SK-N-SH (cell line): ENCODE data around the gene TPP1. TPM values are rescaled to one million over a fixed set of nuclear protein-coding genes. Genes with fewer than 3 reads are reported as not detected.

Experiments
- CTCF ChIA-PET: fragments of 300-600, 350-600 bp; formaldehyde crosslinking; extraction: SDS; loops from one replicate; lab custom pipeline; 2021; lab: Yijun Ruan, JAX
- POLR2A ChIA-PET: fragments of 350-600 bp; sonication (Branson Sonifier 250); formaldehyde crosslinking; extraction: SDS; loops from one replicate; lab custom pipeline; 2020; ENCODE audit warnings: antibody characterized with exemption, inconsistent platforms; lab: Yijun Ruan, JAX
- DNase-seq: peaks from one replicate; pipeline ENCODE4 v3.0.0; 2012
- H2AFZ ChIP-seq: fragments of 200-600 bp; sonication (generic); 2 replicates; pipeline ENCODE4 v1.8.1; 2016; ENCODE audit warnings: antibody characterized with exemption, mild to moderate bottlenecking, low read depth
- H3F3A ChIP-seq: fragments of 200-600 bp; sonication (generic); replicated peaks from 2 replicates; pipeline ENCODE3; 2016; ENCODE audit warnings: antibody characterized with exemption, mild to moderate bottlenecking; ENCODE audit not compliant: insufficient read depth
- H3K27ac ChIP-seq, 2 experiments: fragments of 200-500 bp in 1 of 2; fragments of 200-600 bp in 1 of 2; sonication (Bioruptor generic) in 1 of 2; sonication (generic), shearing (Covaris generic) in 1 of 2; 2 replicates each; pipeline versions ENCODE4 v1.5.1 to v1.6.1; 2014 to 2016; ENCODE audit warnings: low read depth in 2 of 2, inconsistent platforms in 1 of 2, low read length in 1 of 2, mild to moderate bottlenecking in 1 of 2, mixed read lengths in 1 of 2
- H3K27me3 ChIP-seq: fragments of 200-600 bp; sonication (generic), shearing (Covaris generic); 2 replicates; pipeline ENCODE4 v1.6.1; 2016; ENCODE audit warnings: mixed run types; ENCODE audit not compliant: insufficient read depth
- H3K36me3 ChIP-seq, 2 experiments: fragments of 200-500 bp in 1 of 2; fragments of 200-600 bp in 1 of 2; sonication (Bioruptor generic) in 1 of 2; sonication (generic) in 1 of 2; replicated peaks in 1 of 2; 2 replicates each; pipeline versions ENCODE3 to v1.5.1; 2014 to 2016; ENCODE audit warnings: low read length in 1 of 2, mild to moderate bottlenecking in 1 of 2; ENCODE audit not compliant: insufficient read depth in 2 of 2, control insufficient read depth in 1 of 2
- H3K4me1 ChIP-seq, 2 experiments: fragments of 200-500 bp in 1 of 2; fragments of 200-600 bp in 1 of 2; sonication (Bioruptor generic) in 1 of 2; sonication (generic), shearing (Covaris generic) in 1 of 2; 2 replicates each; pipeline versions ENCODE4 v1.5.1 to v1.6.1; 2014 to 2016; ENCODE audit warnings: low read depth in 1 of 2, low read length in 1 of 2, mixed run types in 1 of 2; ENCODE audit not compliant: insufficient read depth in 2 of 2, control insufficient read depth in 1 of 2
- H3K4me2 ChIP-seq: fragments of 200-600 bp; sonication (generic), shearing (Covaris generic); 2 replicates; pipeline ENCODE4 v1.6.1; 2017; ENCODE audit warnings: mixed run types
- H3K4me3 ChIP-seq, 2 experiments: fragments of 200-500 bp in 1 of 2; fragments of 200-600 bp in 1 of 2; sonication (Bioruptor generic) in 1 of 2; sonication (generic), shearing (Covaris generic) in 1 of 2; 2 replicates each; pipeline versions ENCODE4 v1.5.1 to v1.8.1; 2014 to 2016; ENCODE audit warnings: low read depth in 2 of 2, inconsistent platforms in 1 of 2, low read length in 1 of 2, mild to moderate bottlenecking in 1 of 2, mixed read lengths in 1 of 2, moderate library complexity in 1 of 2
- H3K79me2 ChIP-seq: fragments of 200-600 bp; sonication (generic); 2 replicates; pipeline ENCODE4 v1.8.1; 2017; ENCODE audit warnings: mild to moderate bottlenecking; ENCODE audit not compliant: insufficient read depth
- H3K9ac ChIP-seq: fragments of 200-600 bp; sonication (generic); 2 replicates; pipeline ENCODE4 v1.6.1; 2017; ENCODE audit warnings: mixed run types
- H3K9me2 ChIP-seq: fragments of 200-600 bp; sonication (generic); 2 replicates; pipeline ENCODE4 v1.6.1; 2017; ENCODE audit warnings: mixed run types
- H3K9me3 ChIP-seq: fragments of 200-600 bp; sonication (generic); 2 replicates; pipeline ENCODE4 v1.6.1; 2017; ENCODE audit warnings: mixed run types, mild to moderate bottlenecking, moderate library complexity
- H4K20me1 ChIP-seq: fragments of 200-600 bp; sonication (generic); 2 replicates; pipeline ENCODE4 v1.6.1; 2017; ENCODE audit warnings: mild to moderate bottlenecking, mixed run types; ENCODE audit not compliant: insufficient read depth
- CTCF ChIP-seq: fragments of 200-600 bp; sonication (generic); IDR thresholded peaks from 2 replicates; pipeline ENCODE4 v1.6.1; 2017; ENCODE audit warnings: antibody characterized with exemption, mild to moderate bottlenecking, moderate library complexity
- EZH2phosphoT487 ChIP-seq: fragments of 200-600 bp; sonication (generic); IDR thresholded peaks from 2 replicates; pipeline ENCODE4 v1.6.1; 2017; ENCODE audit warnings: low read depth, mixed run types, mild to moderate bottlenecking, antibody characterized with exemption, moderate library complexity, borderline replicate concordance
- FOSL2 ChIP-seq: IDR thresholded peaks from 2 replicates; pipeline ENCODE4 v1.4.0; 2012; ENCODE audit warnings: low read depth, mild to moderate bottlenecking, moderate library complexity, borderline replicate concordance
- GABPA ChIP-seq: IDR thresholded peaks from 2 replicates; pipeline ENCODE4 v1.4.0; 2012; ENCODE audit warnings: low read depth, mild to moderate bottlenecking
- GATA2 ChIP-seq: sonication (generic); formaldehyde crosslinking; IDR thresholded peaks from 2 replicates; pipeline ENCODE4 v1.5.0; 2020; ENCODE audit warnings: mild to moderate bottlenecking, missing genetic modification reagents
- IRF3 ChIP-seq: fragments of 150-350 bp; IDR thresholded peaks from 2 replicates; pipeline ENCODE4 v1.6.1; 2016; ENCODE audit warnings: mild to moderate bottlenecking, low read depth, low read length
- MEF2A ChIP-seq: IDR thresholded peaks from 2 replicates; pipeline ENCODE4 v1.4.0; 2012; ENCODE audit warnings: low read depth, borderline replicate concordance
- NFIC ChIP-seq: IDR thresholded peaks from 2 replicates; pipeline ENCODE4 v1.4.0; 2012; ENCODE audit warnings: borderline replicate concordance
- POLR2AphosphoS5 ChIP-seq: IDR thresholded peaks from 2 replicates; pipeline ENCODE4 v1.6.1; 2012; ENCODE audit warnings: low read depth, low read length
- SIN3A ChIP-seq: IDR thresholded peaks from 2 replicates; pipeline ENCODE4 v1.6.1; 2012; ENCODE audit warnings: low read depth, mild to moderate bottlenecking, low read length, moderate library complexity, borderline replicate concordance
- SMC3 ChIP-seq: IDR thresholded peaks from 2 replicates; pipeline ENCODE4 v1.6.1; 2012; ENCODE audit warnings: low read depth, low read length, improper control_type of control experiment
- USF2 ChIP-seq: fragments of 150-350 bp; IDR thresholded peaks from 2 replicates; pipeline ENCODE4 v1.6.1; 2017; ENCODE audit warnings: antibody characterized with exemption, low read length, low read depth, borderline replicate concordance
- WGBS: methylation state at CpG from one replicate; pipeline ENCODE4 v1.1.6; 2017; ENCODE audit warnings: low lambda C conversion rate; 5-methylcytosine and 5-hydroxymethylcytosine counted together
- polyA plus RNA-seq, 3 experiments: library from polyadenylated mRNA; depleted of rRNA; stranded (reverse); fragments of >200 nt; gene quantifications; 2 replicates each; pipeline ENCODE4 v1.2.3, GENCODE V29; 2012
- TF ChIP-seq, protein P1 (sequence below): IDR thresholded peaks from 2 replicates; pipeline ENCODE4 v1.4.0; 2012; ENCODE audit warnings: low read depth
- TF ChIP-seq, protein P2 (sequence below): IDR thresholded peaks from 2 replicates; pipeline ENCODE4 v1.6.1; 2012; ENCODE audit warnings: mild to moderate bottlenecking, low read depth, low read length, moderate library complexity
- TF ChIP-seq, protein P3 (sequence below): IDR thresholded peaks from 2 replicates; pipeline ENCODE4; 2012
- TF ChIP-seq, protein P4 (sequence below): IDR thresholded peaks from 2 replicates; pipeline ENCODE4 v1.4.0; 2012; ENCODE audit warnings: low read depth, borderline replicate concordance

The TPP1 gene
- polyA plus RNA-seq, 1 of the 3 experiments (the other 2 are of a cell fraction), result 105 TPM

DNA sequence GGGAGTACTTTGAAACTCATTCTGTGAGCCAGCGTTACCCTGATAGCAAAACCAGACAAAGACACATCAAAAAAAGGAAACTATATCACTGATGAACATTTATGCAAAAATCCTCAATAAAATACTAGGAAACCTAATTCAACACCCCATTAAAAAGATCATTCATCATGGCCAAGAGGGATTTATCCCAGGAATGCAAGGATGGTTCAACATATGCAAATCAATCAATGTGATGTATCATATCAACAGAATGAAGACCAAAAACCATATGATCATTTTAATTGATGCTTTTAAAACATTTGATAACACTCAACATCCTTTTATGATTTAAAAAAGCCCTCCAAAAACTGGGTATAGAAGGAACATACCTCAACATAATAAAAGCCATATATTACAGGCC lies 35.6 kb downstream of the TPP1 start:
- H3K27me3 ChIP-seq, result no peaks in the 10 kb centered on the region
- TF ChIP-seq MEF2A (no peak), GABPA (no peak), GATA2 (no peak), IRF3 (no peak), NFIC (no peak), EZH2phosphoT487 (no peak), SIN3A (no peak), CTCF (no peak), USF2 (no peak), POLR2AphosphoS5 (no peak), SMC3 (no peak), FOSL2 (no peak)
- TF ChIP-seq, protein P1, sequence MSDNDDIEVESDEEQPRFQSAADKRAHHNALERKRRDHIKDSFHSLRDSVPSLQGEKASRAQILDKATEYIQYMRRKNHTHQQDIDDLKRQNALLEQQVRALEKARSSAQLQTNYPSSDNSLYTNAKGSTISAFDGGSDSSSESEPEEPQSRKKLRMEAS, result no peak
- TF ChIP-seq, protein P2, sequence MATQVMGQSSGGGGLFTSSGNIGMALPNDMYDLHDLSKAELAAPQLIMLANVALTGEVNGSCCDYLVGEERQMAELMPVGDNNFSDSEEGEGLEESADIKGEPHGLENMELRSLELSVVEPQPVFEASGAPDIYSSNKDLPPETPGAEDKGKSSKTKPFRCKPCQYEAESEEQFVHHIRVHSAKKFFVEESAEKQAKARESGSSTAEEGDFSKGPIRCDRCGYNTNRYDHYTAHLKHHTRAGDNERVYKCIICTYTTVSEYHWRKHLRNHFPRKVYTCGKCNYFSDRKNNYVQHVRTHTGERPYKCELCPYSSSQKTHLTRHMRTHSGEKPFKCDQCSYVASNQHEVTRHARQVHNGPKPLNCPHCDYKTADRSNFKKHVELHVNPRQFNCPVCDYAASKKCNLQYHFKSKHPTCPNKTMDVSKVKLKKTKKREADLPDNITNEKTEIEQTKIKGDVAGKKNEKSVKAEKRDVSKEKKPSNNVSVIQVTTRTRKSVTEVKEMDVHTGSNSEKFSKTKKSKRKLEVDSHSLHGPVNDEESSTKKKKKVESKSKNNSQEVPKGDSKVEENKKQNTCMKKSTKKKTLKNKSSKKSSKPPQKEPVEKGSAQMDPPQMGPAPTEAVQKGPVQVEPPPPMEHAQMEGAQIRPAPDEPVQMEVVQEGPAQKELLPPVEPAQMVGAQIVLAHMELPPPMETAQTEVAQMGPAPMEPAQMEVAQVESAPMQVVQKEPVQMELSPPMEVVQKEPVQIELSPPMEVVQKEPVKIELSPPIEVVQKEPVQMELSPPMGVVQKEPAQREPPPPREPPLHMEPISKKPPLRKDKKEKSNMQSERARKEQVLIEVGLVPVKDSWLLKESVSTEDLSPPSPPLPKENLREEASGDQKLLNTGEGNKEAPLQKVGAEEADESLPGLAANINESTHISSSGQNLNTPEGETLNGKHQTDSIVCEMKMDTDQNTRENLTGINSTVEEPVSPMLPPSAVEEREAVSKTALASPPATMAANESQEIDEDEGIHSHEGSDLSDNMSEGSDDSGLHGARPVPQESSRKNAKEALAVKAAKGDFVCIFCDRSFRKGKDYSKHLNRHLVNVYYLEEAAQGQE, result no peak
- TF ChIP-seq, protein P3, sequence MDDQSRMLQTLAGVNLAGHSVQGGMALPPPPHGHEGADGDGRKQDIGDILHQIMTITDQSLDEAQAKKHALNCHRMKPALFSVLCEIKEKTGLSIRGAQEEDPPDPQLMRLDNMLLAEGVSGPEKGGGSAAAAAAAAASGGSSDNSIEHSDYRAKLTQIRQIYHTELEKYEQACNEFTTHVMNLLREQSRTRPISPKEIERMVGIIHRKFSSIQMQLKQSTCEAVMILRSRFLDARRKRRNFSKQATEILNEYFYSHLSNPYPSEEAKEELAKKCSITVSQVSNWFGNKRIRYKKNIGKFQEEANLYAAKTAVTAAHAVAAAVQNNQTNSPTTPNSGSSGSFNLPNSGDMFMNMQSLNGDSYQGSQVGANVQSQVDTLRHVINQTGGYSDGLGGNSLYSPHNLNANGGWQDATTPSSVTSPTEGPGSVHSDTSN, result no peak
- TF ChIP-seq, protein P4, sequence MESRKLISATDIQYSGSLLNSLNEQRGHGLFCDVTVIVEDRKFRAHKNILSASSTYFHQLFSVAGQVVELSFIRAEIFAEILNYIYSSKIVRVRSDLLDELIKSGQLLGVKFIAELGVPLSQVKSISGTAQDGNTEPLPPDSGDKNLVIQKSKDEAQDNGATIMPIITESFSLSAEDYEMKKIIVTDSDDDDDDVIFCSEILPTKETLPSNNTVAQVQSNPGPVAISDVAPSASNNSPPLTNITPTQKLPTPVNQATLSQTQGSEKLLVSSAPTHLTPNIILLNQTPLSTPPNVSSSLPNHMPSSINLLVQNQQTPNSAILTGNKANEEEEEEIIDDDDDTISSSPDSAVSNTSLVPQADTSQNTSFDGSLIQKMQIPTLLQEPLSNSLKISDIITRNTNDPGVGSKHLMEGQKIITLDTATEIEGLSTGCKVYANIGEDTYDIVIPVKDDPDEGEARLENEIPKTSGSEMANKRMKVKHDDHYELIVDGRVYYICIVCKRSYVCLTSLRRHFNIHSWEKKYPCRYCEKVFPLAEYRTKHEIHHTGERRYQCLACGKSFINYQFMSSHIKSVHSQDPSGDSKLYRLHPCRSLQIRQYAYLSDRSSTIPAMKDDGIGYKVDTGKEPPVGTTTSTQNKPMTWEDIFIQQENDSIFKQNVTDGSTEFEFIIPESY, result no peak
- peaks cover 27% of the 10 kb centered on the region; the same call in 1 of the 2 replicates for H3K9me3 ChIP-seq
- CTCF ChIA-PET, result no interaction called here
- H3K4me1 ChIP-seq, result peaks cover 8 to 11% of the 10 kb centered on the region in 2 experiments; a peak in 2 of 4 replicates
- peaks cover 7% of the 10 kb centered on the region; the same call in 1 of the 2 replicates for H3K79me2 ChIP-seq
- no peak overlapping the region for H3K4me3 ChIP-seq
- peaks cover 0 to 14% of the 10 kb centered on the region in 2 experiments for H3K36me3 ChIP-seq
- POLR2A ChIA-PET, result no interaction called here
- H2AFZ ChIP-seq, result no peak overlapping the region
- H3K9me2 ChIP-seq, result peaks cover 2% of the 10 kb centered on the region; the same call in 1 of the 2 replicates
- H3K27ac ChIP-seq, result no peak overlapping the region
- peaks cover 9% of the 10 kb centered on the region for H3F3A ChIP-seq
- WGBS, result 93% methylated on average over 1 of the region's 1 CpG
- no peak for DNase-seq
- no peak overlapping the region for H3K9ac ChIP-seq
- H4K20me1 ChIP-seq, result no peaks in the 10 kb centered on the region
- no peak overlapping the region for H3K4me2 ChIP-seq
